ENCODE measurements around the gene DCBLD1. TPM values are rescaled to one million over a fixed set of nuclear protein-coding genes. Genes with fewer than 3 reads are reported as not detected.

Gene DCBLD1
- total and polyA plus RNA-seq, 2 of the 13 experiments (the other 11 are each of a cell fraction or from before 2014, with no cell fraction given): 23.2 to 41.5 TPM

GRCh38 chr6:117482240-117483003, at the start of gene DCBLD1 (continued):
- TF ChIP-seq HNRNPK (IDR thresholded peaks at IDR 0.05; ENCODE audit: low read depth, low read length, poor library complexity, severe bottlenecking) (peak; percentile 9), ZMYM4 (CRISPR knock-in tag; IDR thresholded peaks at IDR 0.05) (0 out of 2 replicates have a peak, but pooled peaks have one; percentile 38), MXD3 (CRISPR knock-in tag; IDR thresholded peaks at IDR 0.05) (peak; percentile 87; the same call in 1 of the 2 replicates), PPARG (CRISPR knock-in tag; conservative IDR thresholded peaks at IDR 0.05) (peak; percentile 54), PBX2 (CRISPR knock-in tag; IDR thresholded peaks at IDR 0.05) (0 out of 2 replicates have a peak, but pooled peaks have one; percentile 4), JUND (CRISPR knock-in tag; IDR thresholded peaks at IDR 0.05) (no peak), PHF20 (CRISPR knock-in tag; IDR thresholded peaks at IDR 0.05) (no peak), CBFB (CRISPR knock-in tag; IDR thresholded peaks at IDR 0.05) (peak; percentile 69; the same call in 1 of the 2 replicates), ZNF512B (CRISPR knock-in tag; IDR thresholded peaks at IDR 0.05; ENCODE audit: borderline replicate concordance) (peak; percentile 81; the same call in 1 of the 2 replicates), ARNT2 (CRISPR knock-in tag; IDR thresholded peaks at IDR 0.05; ENCODE audit: low read depth) (peak; percentile 80; the same call in 1 of the 2 replicates), ZSCAN21 (CRISPR knock-in tag; IDR thresholded peaks at IDR 0.05; ENCODE audit: borderline replicate concordance) (peak; percentile 92), HNRNPUL1 (IDR thresholded peaks at IDR 0.05; ENCODE audit: low read depth, low read length) (no peak), CAMTA2 (CRISPR knock-in tag; IDR thresholded peaks at IDR 0.05; ENCODE audit: borderline replicate concordance) (0 out of 2 replicates have a peak, but pooled peaks have one; percentile 63)
- TF ChIP-seq, protein P1, sequence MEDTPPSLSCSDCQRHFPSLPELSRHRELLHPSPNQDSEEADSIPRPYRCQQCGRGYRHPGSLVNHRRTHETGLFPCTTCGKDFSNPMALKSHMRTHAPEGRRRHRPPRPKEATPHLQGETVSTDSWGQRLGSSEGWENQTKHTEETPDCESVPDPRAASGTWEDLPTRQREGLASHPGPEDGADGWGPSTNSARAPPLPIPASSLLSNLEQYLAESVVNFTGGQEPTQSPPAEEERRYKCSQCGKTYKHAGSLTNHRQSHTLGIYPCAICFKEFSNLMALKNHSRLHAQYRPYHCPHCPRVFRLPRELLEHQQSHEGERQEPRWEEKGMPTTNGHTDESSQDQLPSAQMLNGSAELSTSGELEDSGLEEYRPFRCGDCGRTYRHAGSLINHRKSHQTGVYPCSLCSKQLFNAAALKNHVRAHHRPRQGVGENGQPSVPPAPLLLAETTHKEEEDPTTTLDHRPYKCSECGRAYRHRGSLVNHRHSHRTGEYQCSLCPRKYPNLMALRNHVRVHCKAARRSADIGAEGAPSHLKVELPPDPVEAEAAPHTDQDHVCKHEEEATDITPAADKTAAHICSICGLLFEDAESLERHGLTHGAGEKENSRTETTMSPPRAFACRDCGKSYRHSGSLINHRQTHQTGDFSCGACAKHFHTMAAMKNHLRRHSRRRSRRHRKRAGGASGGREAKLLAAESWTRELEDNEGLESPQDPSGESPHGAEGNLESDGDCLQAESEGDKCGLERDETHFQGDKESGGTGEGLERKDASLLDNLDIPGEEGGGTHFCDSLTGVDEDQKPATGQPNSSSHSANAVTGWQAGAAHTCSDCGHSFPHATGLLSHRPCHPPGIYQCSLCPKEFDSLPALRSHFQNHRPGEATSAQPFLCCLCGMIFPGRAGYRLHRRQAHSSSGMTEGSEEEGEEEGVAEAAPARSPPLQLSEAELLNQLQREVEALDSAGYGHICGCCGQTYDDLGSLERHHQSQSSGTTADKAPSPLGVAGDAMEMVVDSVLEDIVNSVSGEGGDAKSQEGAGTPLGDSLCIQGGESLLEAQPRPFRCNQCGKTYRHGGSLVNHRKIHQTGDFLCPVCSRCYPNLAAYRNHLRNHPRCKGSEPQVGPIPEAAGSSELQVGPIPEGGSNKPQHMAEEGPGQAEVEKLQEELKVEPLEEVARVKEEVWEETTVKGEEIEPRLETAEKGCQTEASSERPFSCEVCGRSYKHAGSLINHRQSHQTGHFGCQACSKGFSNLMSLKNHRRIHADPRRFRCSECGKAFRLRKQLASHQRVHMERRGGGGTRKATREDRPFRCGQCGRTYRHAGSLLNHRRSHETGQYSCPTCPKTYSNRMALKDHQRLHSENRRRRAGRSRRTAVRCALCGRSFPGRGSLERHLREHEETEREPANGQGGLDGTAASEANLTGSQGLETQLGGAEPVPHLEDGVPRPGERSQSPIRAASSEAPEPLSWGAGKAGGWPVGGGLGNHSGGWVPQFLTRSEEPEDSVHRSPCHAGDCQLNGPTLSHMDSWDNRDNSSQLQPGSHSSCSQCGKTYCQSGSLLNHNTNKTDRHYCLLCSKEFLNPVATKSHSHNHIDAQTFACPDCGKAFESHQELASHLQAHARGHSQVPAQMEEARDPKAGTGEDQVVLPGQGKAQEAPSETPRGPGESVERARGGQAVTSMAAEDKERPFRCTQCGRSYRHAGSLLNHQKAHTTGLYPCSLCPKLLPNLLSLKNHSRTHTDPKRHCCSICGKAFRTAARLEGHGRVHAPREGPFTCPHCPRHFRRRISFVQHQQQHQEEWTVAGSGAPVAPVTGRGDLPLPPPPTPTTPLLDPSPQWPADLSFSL (CRISPR knock-in tag; IDR thresholded peaks at IDR 0.05): no peak
- TF ChIP-seq, protein P2, sequence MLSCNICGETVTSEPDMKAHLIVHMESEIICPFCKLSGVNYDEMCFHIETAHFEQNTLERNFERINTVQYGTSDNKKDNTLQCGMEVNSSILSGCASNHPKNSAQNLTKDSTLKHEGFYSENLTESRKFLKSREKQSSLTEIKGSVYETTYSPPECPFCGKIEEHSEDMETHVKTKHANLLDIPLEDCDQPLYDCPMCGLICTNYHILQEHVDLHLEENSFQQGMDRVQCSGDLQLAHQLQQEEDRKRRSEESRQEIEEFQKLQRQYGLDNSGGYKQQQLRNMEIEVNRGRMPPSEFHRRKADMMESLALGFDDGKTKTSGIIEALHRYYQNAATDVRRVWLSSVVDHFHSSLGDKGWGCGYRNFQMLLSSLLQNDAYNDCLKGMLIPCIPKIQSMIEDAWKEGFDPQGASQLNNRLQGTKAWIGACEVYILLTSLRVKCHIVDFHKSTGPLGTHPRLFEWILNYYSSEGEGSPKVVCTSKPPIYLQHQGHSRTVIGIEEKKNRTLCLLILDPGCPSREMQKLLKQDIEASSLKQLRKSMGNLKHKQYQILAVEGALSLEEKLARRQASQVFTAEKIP (CRISPR knock-in tag; IDR thresholded peaks at IDR 0.05; ENCODE audit: borderline replicate concordance): no peak
